Ishikawa (cell line): ENCODE measurements around the gene R3HDM2.

Experiments used
- CEBPB ChIP-seq: IDR thresholded peaks from 2 replicates; pipeline ENCODE4 v1.6.1; 2012
- CREB1 ChIP-seq: IDR thresholded peaks from 2 replicates; pipeline ENCODE4 v1.6.1; 2012; ENCODE audit warnings: low read depth
- EGR1 ChIP-seq: IDR thresholded peaks from 2 replicates; pipeline ENCODE4 v1.6.1; 2012
- EP300 ChIP-seq: IDR thresholded peaks from 2 replicates; pipeline ENCODE4 v1.6.1; 2012; ENCODE audit warnings: borderline replicate concordance
- FOXM1 ChIP-seq: IDR thresholded peaks from 2 replicates; pipeline ENCODE4 v1.6.1; 2012; ENCODE audit warnings: low read depth, borderline replicate concordance
- NFIC ChIP-seq: IDR thresholded peaks from 2 replicates; pipeline ENCODE4 v1.6.1; 2012
- RAD21 ChIP-seq: IDR thresholded peaks from 2 replicates; pipeline ENCODE4 v1.6.1; 2012; ENCODE audit warnings: low read depth
- TAF1 ChIP-seq: IDR thresholded peaks from 2 replicates; pipeline ENCODE4 v1.6.1; 2012; ENCODE audit warnings: low read depth, mild to moderate bottlenecking
- TCF12 ChIP-seq: IDR thresholded peaks from 2 replicates; pipeline ENCODE4 v1.6.1; 2012; ENCODE audit warnings: low read depth
- TEAD4 ChIP-seq: IDR thresholded peaks from 2 replicates; pipeline ENCODE4 v1.6.1; 2012
- YY1 ChIP-seq: IDR thresholded peaks from 2 replicates; pipeline ENCODE4 v1.6.1; 2012; ENCODE audit warnings: low read depth
- ZBTB7A ChIP-seq: IDR thresholded peaks from 2 replicates; pipeline ENCODE4 v1.6.1; 2012; ENCODE audit warnings: low read depth
- TF ChIP-seq, protein P1 (sequence below): IDR thresholded peaks from 2 replicates; pipeline ENCODE4 v1.6.1; 2012
- TF ChIP-seq, protein P2 (sequence below): IDR thresholded peaks from 2 replicates; pipeline ENCODE4 v1.6.1; 2012
- TF ChIP-seq, protein P3 (sequence below): IDR thresholded peaks from 2 replicates; pipeline ENCODE4 v1.6.1; 2012; ENCODE audit warnings: low read depth, mild to moderate bottlenecking

The R3HDM2 gene

GRCh38 chr12:57243521-57244311, 187.1 kb downstream of the R3HDM2 start:
- TF ChIP-seq TEAD4 (0 out of 2 replicates have a peak, but pooled peaks have one; percentile 32), YY1 (no peak), ZBTB7A (no peak; the same call in 1 of the 2 replicates), RAD21 (peak; percentile 87), TCF12 (peak; percentile 55; the same call in 1 of the 2 replicates), TAF1 (no peak; the same call in 1 of the 2 replicates), NFIC (0 out of 2 replicates have a peak, but pooled peaks have one; percentile 20), FOXM1 (0 out of 2 replicates have a peak, but pooled peaks have one; percentile 30), CREB1 (peak; percentile 51; the same call in 1 of the 2 replicates)
- TF ChIP-seq, protein P1, sequence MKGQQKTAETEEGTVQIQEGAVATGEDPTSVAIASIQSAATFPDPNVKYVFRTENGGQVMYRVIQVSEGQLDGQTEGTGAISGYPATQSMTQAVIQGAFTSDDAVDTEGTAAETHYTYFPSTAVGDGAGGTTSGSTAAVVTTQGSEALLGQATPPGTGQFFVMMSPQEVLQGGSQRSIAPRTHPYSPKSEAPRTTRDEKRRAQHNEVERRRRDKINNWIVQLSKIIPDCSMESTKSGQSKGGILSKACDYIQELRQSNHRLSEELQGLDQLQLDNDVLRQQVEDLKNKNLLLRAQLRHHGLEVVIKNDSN, result no peak
- TF ChIP-seq, protein P2, sequence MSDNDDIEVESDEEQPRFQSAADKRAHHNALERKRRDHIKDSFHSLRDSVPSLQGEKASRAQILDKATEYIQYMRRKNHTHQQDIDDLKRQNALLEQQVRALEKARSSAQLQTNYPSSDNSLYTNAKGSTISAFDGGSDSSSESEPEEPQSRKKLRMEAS, result no peak

DNA sequence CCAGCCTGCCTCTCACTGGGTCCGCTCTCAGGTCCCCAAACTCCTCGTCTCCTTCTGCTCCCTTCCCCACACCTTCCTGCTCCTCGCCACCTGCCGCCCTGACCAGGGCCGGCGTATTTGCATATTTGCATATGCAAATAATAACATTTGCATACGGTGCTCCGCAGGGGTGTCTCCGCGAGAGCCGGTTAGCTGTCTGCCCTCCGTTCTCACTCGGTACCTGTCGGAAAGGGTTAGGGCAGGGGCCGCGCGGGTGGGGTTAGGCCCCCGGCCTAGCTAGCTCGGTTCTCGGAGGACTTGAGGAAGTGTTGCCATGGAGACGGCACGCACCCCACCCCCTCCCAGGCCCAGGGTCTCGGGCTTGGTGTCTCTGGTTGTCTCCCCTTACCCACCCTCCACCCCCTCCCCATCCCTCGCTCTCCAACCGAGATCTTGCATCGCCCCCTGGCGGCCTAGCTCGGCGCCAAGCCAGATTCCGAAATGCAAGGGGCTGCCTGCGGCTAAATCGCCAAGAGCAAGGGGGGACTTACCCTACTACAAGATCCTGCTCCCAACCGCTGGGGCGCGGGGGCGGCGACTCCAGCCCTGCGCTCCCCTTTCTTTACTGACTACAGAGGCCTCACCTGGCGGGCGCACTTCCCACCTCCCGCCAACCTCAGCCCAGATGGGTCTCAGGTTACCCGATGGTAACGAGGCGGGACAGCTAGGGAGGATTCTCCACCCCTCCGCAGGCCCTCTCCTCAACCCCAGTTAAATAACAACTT, 188.0 kb downstream of the R3HDM2 start:
- peak; percentile 68 for TF ChIP-seq RAD21
- peak; percentile 83 for TF ChIP-seq EGR1
- TF ChIP-seq TEAD4, result no peak
- TF ChIP-seq TAF1, result 0 out of 2 replicates have a peak, but pooled peaks have one; percentile 40
- peak; percentile 95 for TF ChIP-seq ZBTB7A
- TF ChIP-seq, protein P1, result no peak
- no peak for TF ChIP-seq FOXM1
- TF ChIP-seq, protein P3, sequence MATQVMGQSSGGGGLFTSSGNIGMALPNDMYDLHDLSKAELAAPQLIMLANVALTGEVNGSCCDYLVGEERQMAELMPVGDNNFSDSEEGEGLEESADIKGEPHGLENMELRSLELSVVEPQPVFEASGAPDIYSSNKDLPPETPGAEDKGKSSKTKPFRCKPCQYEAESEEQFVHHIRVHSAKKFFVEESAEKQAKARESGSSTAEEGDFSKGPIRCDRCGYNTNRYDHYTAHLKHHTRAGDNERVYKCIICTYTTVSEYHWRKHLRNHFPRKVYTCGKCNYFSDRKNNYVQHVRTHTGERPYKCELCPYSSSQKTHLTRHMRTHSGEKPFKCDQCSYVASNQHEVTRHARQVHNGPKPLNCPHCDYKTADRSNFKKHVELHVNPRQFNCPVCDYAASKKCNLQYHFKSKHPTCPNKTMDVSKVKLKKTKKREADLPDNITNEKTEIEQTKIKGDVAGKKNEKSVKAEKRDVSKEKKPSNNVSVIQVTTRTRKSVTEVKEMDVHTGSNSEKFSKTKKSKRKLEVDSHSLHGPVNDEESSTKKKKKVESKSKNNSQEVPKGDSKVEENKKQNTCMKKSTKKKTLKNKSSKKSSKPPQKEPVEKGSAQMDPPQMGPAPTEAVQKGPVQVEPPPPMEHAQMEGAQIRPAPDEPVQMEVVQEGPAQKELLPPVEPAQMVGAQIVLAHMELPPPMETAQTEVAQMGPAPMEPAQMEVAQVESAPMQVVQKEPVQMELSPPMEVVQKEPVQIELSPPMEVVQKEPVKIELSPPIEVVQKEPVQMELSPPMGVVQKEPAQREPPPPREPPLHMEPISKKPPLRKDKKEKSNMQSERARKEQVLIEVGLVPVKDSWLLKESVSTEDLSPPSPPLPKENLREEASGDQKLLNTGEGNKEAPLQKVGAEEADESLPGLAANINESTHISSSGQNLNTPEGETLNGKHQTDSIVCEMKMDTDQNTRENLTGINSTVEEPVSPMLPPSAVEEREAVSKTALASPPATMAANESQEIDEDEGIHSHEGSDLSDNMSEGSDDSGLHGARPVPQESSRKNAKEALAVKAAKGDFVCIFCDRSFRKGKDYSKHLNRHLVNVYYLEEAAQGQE, result no peak
- no peak; the same call in 1 of the 2 replicates for TF ChIP-seq TCF12
- no peak for TF ChIP-seq CREB1
- TF ChIP-seq NFIC, result peak; percentile 38; the same call in 1 of the 2 replicates
- TF ChIP-seq CEBPB, result no peak
- no peak for TF ChIP-seq YY1
- 0 out of 2 replicates have a peak, but pooled peaks have one; percentile 9 for TF ChIP-seq EP300
- TF ChIP-seq, protein P2, result peak; percentile 79

DNA sequence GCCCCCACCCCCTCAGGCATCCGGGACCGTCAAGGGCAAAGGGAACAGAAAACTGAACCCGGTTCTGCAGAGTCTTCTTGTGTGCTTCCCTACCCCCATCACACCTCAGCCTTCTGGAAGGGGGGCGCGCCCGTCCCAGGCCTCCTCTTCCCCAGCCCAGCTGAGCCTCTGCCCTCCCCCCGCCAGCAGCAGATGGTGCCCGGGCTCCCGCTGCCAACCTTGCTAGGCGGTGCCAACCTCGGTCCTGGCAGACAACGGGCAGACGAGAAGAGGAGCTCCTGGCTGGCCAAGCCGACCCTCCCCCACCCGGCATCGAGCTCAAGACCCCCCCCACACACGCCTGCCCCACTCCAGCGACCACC, 188.5 kb downstream of the R3HDM2 start:
- TF ChIP-seq TCF12 (peak; percentile 53; the same call in 1 of the 2 replicates), TAF1 (no peak), YY1 (0 out of 2 replicates have a peak, but pooled peaks have one; percentile 10)
- TF ChIP-seq, protein P3, result no peak

DNA sequence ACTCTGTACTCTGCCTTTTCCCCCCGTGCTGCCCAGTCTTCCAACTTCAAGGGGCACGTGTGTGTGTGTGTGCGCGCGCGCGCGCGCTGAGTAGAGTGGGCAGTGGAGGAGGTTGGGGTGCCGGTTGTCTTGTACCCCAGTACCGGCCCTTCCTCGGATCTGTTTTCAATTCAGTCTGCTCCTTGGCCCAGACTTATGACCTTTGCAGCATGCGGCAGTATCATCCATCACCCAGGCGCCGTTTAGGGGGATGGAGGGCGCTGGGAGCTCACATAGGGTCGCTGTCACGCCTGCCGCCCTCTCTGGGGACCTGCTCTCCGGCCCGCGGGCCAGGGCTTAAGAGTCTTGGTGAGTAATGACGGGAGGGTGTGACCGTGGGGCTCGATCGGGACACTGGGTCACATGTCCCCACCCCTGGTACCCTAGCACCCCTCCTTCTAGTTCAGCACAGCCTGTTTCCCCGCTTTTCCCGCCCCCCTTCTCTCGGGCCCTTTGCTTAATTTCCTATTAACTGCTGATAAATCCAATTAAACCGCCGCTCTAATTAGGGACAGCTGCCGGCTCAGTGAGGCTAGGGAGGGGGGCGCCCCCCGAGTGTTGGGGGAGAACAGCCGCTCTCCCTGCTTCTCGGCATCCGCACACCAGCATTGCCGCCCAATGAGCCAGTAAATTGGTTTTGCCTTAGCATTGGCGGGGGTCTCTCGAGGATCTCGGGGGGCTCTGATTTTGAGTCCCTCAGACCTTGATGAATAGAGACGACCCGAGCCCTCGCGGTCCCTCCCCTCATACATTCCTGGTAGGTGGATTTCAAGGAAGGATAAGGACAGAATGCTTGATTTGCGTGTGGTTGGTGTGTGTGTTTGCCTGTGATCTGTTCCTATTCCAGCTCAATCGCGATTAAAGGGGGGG, 189.2 kb downstream of the R3HDM2 start:
- TF ChIP-seq CREB1, result no peak
- TF ChIP-seq FOXM1, result no peak
- TF ChIP-seq ZBTB7A, result no peak
- no peak for TF ChIP-seq TEAD4
- TF ChIP-seq, protein P3, result no peak
- TF ChIP-seq, protein P1, result no peak
